ENCODE data around the gene UBA1.
A peak's percentile ranks its signal among the peaks of the same experiment; 100 is the strongest.

The UBA1 gene

GRCh38 chrX:47194194-47194787 is 662 bp downstream of the UBA1 start:
- peak overlapping the region; percentile 79 for H3K27ac ChIP-seq (ENCODE audit: low read depth, low read length)
- no peak overlapping the region for H4K8ac ChIP-seq (ENCODE audit: low read depth, low read length)
- no peaks in the 10 kb centered on the region for H3K27me3 ChIP-seq (ENCODE audit: insufficient read depth, low read length, poor library complexity)
- no CpG with 5 or more reads among the region's 14 CpGs for WGBS (ENCODE audit: extremely low coverage, insufficient coverage, low lambda C conversion rate)
- H3K79me1 ChIP-seq (ENCODE audit: low read length): peaks cover 1% of the 10 kb centered on the region
- H3K9ac ChIP-seq (ENCODE audit: low read length): peak overlapping the region; percentile 89
- peak overlapping the region; percentile 45 for H3K23ac ChIP-seq (ENCODE audit: low read length)
- H2AK5ac ChIP-seq (ENCODE audit: low read length): no peak overlapping the region
- H3K56ac ChIP-seq (ENCODE audit: low read length): peak overlapping the region; percentile 95
- H3K4ac ChIP-seq (ENCODE audit: low read depth, low read length): peak overlapping the region; percentile 95
- H3K36me3 ChIP-seq (ENCODE audit: control insufficient read depth, insufficient read depth, low read length): peaks cover 6% of the 10 kb centered on the region
- H2BK120ac ChIP-seq (ENCODE audit: low read depth, low read length): no peak overlapping the region
- H2BK15ac ChIP-seq (replicated peaks; ENCODE audit: low read depth): no peak overlapping the region
- H3K79me2 ChIP-seq (ENCODE audit: control insufficient read depth, insufficient read depth, low read length): peaks cover 42% of the 10 kb centered on the region
- H4K5ac ChIP-seq (ENCODE audit: low read length): no peak overlapping the region
- peak overlapping the region; percentile 88 for H3K18ac ChIP-seq (ENCODE audit: low read length)
- H3K4me1 ChIP-seq (ENCODE audit: control insufficient read depth, low read depth, low read length): peaks cover 10% of the 10 kb centered on the region
- H3K4me3 ChIP-seq (ENCODE audit: low read length): peak overlapping the region; percentile 72
- H3K4me2 ChIP-seq (ENCODE audit: low read length): peak overlapping the region; percentile 54
- H2BK5ac ChIP-seq (ENCODE audit: low read length): no peak overlapping the region
- DNase-seq: no peak

GRCh38 chrX:47196098-47196497 is 2.5 kb downstream of the UBA1 start:
- no peak overlapping the region for H2BK5ac ChIP-seq (ENCODE audit: low read length)
- peak overlapping the region; percentile 25 for H3K4me2 ChIP-seq (ENCODE audit: low read length)
- no peak overlapping the region for H3K4ac ChIP-seq (ENCODE audit: low read depth, low read length)
- peaks cover 3% of the 10 kb centered on the region for H3K79me1 ChIP-seq (ENCODE audit: low read length)
- WGBS (ENCODE audit: extremely low coverage, insufficient coverage, low lambda C conversion rate): no CpG with 5 or more reads among the region's 3 CpGs
- no peaks in the 10 kb centered on the region for H3K27me3 ChIP-seq (ENCODE audit: insufficient read depth, low read length, poor library complexity)
- no peak overlapping the region for H2AK5ac ChIP-seq (ENCODE audit: low read length)
- H4K8ac ChIP-seq (ENCODE audit: low read depth, low read length): no peak overlapping the region
- DNase-seq: peak; percentile 56
- H3K36me3 ChIP-seq (ENCODE audit: control insufficient read depth, insufficient read depth, low read length): peaks cover 14% of the 10 kb centered on the region
- H3K4me1 ChIP-seq (ENCODE audit: control insufficient read depth, low read depth, low read length): peaks cover 10% of the 10 kb centered on the region
- H3K18ac ChIP-seq (ENCODE audit: low read length): no peak overlapping the region
- H3K4me3 ChIP-seq (ENCODE audit: low read length): no peak overlapping the region
- no peak overlapping the region for H4K5ac ChIP-seq (ENCODE audit: low read length)
- no peak overlapping the region for H3K23ac ChIP-seq (ENCODE audit: low read length)
- H3K79me2 ChIP-seq (ENCODE audit: control insufficient read depth, insufficient read depth, low read length): peaks cover 43% of the 10 kb centered on the region
- no peak overlapping the region for H3K27ac ChIP-seq (ENCODE audit: low read depth, low read length)
- H3K9ac ChIP-seq (ENCODE audit: low read length): peak overlapping the region; percentile 24
- H2BK120ac ChIP-seq (ENCODE audit: low read depth, low read length): no peak overlapping the region
- H3K56ac ChIP-seq (ENCODE audit: low read length): peak overlapping the region; percentile 56
- no peak overlapping the region for H2BK15ac ChIP-seq (replicated peaks; ENCODE audit: low read depth)

GRCh38 chrX:47197526-47197925 is 3.9 kb downstream of the UBA1 start:
- no peak overlapping the region for H3K4me3 ChIP-seq (ENCODE audit: low read length)
- no peak overlapping the region for H3K23ac ChIP-seq (ENCODE audit: low read length)
- WGBS (ENCODE audit: extremely low coverage, insufficient coverage, low lambda C conversion rate): no CpG with 5 or more reads among the region's 7 CpGs
- no peak overlapping the region for H3K9ac ChIP-seq (ENCODE audit: low read length)
- H2AK5ac ChIP-seq (ENCODE audit: low read length): no peak overlapping the region
- peak overlapping the region; percentile 37 for H3K27ac ChIP-seq (ENCODE audit: low read depth, low read length)
- H3K79me2 ChIP-seq (ENCODE audit: control insufficient read depth, insufficient read depth, low read length): peaks cover 43% of the 10 kb centered on the region
- no peak overlapping the region for H2BK5ac ChIP-seq (ENCODE audit: low read length)
- peaks cover 18% of the 10 kb centered on the region for H3K36me3 ChIP-seq (ENCODE audit: control insufficient read depth, insufficient read depth, low read length)
- H3K18ac ChIP-seq (ENCODE audit: low read length): no peak overlapping the region
- peaks cover 3% of the 10 kb centered on the region for H3K79me1 ChIP-seq (ENCODE audit: low read length)
- no peak for DNase-seq
- H3K56ac ChIP-seq (ENCODE audit: low read length): peak overlapping the region; percentile 34
- peak overlapping the region; percentile 20 for H3K4me2 ChIP-seq (ENCODE audit: low read length)
- H4K8ac ChIP-seq (ENCODE audit: low read depth, low read length): no peak overlapping the region
- no peaks in the 10 kb centered on the region for H3K27me3 ChIP-seq (ENCODE audit: insufficient read depth, low read length, poor library complexity)
- H2BK15ac ChIP-seq (replicated peaks; ENCODE audit: low read depth): no peak overlapping the region
- H3K4me1 ChIP-seq (ENCODE audit: control insufficient read depth, low read depth, low read length): peaks cover 10% of the 10 kb centered on the region
- H3K4ac ChIP-seq (ENCODE audit: low read depth, low read length): no peak overlapping the region
- H4K5ac ChIP-seq (ENCODE audit: low read length): no peak overlapping the region
- H2BK120ac ChIP-seq (ENCODE audit: low read depth, low read length): no peak overlapping the region

DNA sequence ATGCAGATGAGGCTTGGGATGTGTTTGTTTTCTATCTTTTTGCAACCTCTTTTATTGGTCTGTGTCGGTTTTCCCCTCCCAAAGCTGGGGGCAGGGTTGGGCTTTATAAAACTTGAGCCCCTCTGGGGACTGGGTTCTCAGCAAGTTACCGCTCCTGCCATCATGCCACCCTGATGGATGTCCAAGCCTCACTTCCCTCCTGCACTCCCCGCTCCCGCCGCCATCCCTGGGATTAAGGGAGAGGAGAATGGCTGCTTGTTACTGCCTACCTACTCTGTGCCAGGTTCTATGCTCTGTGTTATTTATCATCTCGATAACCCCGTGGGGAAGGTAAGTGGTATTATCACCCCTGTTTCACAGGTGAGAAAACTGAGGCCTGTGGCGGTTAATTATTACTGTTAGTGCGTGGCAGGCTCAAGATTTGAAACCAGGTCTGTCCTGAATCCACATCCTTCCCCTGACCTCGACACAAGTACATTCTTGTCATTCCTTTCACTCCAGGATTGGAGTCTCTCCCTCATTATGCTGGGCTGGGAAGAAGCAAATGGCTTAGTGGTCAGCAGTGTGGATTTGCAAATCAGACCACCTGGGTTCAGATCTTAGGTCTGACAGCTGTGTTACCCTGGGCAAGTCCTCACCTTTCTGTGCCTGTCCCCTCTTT is 4.5 kb downstream of the UBA1 start:
- Histone ChIP-seq H3K9ac (ENCODE audit: low read length) (no peak overlapping the region), H3K36me3 (ENCODE audit: control insufficient read depth, insufficient read depth, low read length) (peaks cover 18% of the 10 kb centered on the region), H3K4ac (ENCODE audit: low read depth, low read length) (no peak overlapping the region), H2BK120ac (ENCODE audit: low read depth, low read length) (no peak overlapping the region), H3K4me1 (ENCODE audit: control insufficient read depth, low read depth, low read length) (peaks cover 10% of the 10 kb centered on the region), H3K4me3 (ENCODE audit: low read length) (no peak overlapping the region), H3K27ac (ENCODE audit: low read depth, low read length) (peak overlapping the region; percentile 37), H2BK15ac (replicated peaks; ENCODE audit: low read depth) (no peak overlapping the region), H3K56ac (ENCODE audit: low read length) (peak overlapping the region; percentile 64), H3K79me1 (ENCODE audit: low read length) (peaks cover 3% of the 10 kb centered on the region), H4K5ac (ENCODE audit: low read length) (no peak overlapping the region), H2AK5ac (ENCODE audit: low read length) (no peak overlapping the region), H3K18ac (ENCODE audit: low read length) (no peak overlapping the region), H2BK5ac (ENCODE audit: low read length) (no peak overlapping the region), H4K8ac (ENCODE audit: low read depth, low read length) (no peak overlapping the region), H3K79me2 (ENCODE audit: control insufficient read depth, insufficient read depth, low read length) (peaks cover 43% of the 10 kb centered on the region), H3K23ac (ENCODE audit: low read length) (no peak overlapping the region), H3K4me2 (ENCODE audit: low read length) (no peak overlapping the region), H3K27me3 (ENCODE audit: insufficient read depth, low read length, poor library complexity) (no peaks in the 10 kb centered on the region)
- DNase-seq: peak; percentile 97
- WGBS (ENCODE audit: extremely low coverage, insufficient coverage, low lambda C conversion rate): no CpG with 5 or more reads among the region's 10 CpGs

- Histone ChIP-seq H2BK15ac (replicated peaks; ENCODE audit: low read depth) (no peak overlapping the region), H4K5ac (ENCODE audit: low read length) (no peak overlapping the region), H2BK120ac (ENCODE audit: low read depth, low read length) (no peak overlapping the region), H3K56ac (ENCODE audit: low read length) (peak overlapping the region; percentile 64), H3K9ac (ENCODE audit: low read length) (no peak overlapping the region), H3K27ac (ENCODE audit: low read depth, low read length) (peak overlapping the region; percentile 37), H3K18ac (ENCODE audit: low read length) (no peak overlapping the region), H4K8ac (ENCODE audit: low read depth, low read length) (no peak overlapping the region), H2BK5ac (ENCODE audit: low read length) (no peak overlapping the region), H3K36me3 (ENCODE audit: control insufficient read depth, insufficient read depth, low read length) (peaks cover 18% of the 10 kb centered on the region), H3K79me2 (ENCODE audit: control insufficient read depth, insufficient read depth, low read length) (peaks cover 43% of the 10 kb centered on the region), H3K4me1 (ENCODE audit: control insufficient read depth, low read depth, low read length) (peaks cover 10% of the 10 kb centered on the region), H3K4ac (ENCODE audit: low read depth, low read length) (no peak overlapping the region), H3K4me2 (ENCODE audit: low read length) (no peak overlapping the region), H3K27me3 (ENCODE audit: insufficient read depth, low read length, poor library complexity) (no peaks in the 10 kb centered on the region), H3K79me1 (ENCODE audit: low read length) (peaks cover 3% of the 10 kb centered on the region), H2AK5ac (ENCODE audit: low read length) (no peak overlapping the region), H3K4me3 (ENCODE audit: low read length) (no peak overlapping the region), H3K23ac (ENCODE audit: low read length) (no peak overlapping the region)
- DNase-seq: no peak
- no CpG with 5 or more reads among the region's 15 CpGs for WGBS (ENCODE audit: extremely low coverage, insufficient coverage, low lambda C conversion rate)
These were observed 5.1 kb downstream of the UBA1 start for GRCh38 chrX:47198687-47199080.
